GM18520 (cell line): ENCODE results near the gene PIK3C3.
"Not testable (repeated sequence)": the region's sequence is repeated elsewhere in the genome, so short reads cannot be mapped to it uniquely, and the experiment has no call there.

ENCODE experiments used
- ATAC-seq: cut with Tn5 transposase; IDR thresholded peaks from one replicate; pipeline ENCODE4 v1.9.1; 2021; ENCODE audit not compliant: unreplicated experiment

Gene PIK3C3

GRCh38 chr18:42018831-42019230 lies 63.8 kb downstream of the PIK3C3 start:
- no peak for ATAC-seq

- no peak for ATAC-seq
Observed at GRCh38 chr18:42024131-42024530, 69.1 kb downstream of the PIK3C3 start.

DNA sequence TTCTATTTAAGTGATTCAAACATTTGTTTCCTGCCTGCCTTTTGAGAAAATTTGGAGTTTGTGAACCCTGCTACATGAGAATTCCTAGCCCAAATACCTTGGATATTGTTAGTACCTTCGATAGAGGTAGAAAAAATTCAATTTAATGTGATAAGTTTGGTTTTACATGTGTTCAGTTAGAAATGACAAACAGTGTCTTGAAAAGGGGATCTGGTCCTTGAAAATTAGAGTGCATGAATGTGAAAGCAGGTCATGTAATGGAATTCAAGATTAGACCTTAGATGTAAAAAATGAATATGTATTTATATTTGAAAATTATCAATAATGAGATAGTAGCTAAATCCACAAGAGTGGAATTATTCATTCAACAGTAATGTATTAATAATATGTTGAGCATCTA lies 70.5 kb downstream of the PIK3C3 start:
- peak; percentile 14 for ATAC-seq

GRCh38 chr18:42025974-42026625 lies 71.1 kb downstream of the PIK3C3 start:
- peak; percentile 97 for ATAC-seq

- no peak for ATAC-seq
Observed at GRCh38 chr18:42028247-42028832, 73.3 kb downstream of the PIK3C3 start.

- ATAC-seq: no peak
Observed at GRCh38 chr18:42029092-42029491, 74.1 kb downstream of the PIK3C3 start.

DNA sequence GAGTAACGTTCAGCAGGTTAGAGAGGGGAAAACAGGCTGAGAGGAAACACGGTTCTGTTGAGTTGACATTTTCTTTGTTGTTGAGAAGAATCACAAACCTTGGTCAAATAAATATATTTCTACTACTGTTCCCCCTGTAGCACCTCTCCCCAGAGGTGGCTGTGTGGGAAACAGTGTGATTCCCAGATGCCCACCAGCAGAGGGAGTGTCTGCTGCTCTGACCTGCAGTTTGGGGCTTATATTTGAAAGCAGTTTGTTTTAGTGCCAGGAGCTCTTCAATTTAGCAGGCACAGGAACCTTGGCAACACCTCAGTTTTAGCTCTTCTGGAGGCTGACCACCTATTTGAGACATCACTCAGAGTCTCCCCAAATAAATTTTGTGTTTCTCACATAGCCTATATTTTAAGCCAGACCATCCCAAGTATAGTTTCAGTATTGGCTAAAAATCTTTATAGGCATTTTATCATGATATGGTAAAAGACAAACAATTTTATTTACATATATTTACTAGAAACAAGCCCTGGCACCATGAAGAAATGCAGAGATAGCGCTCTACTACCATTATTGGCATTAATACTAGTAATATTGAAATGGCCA lies 75.7 kb downstream of the PIK3C3 start:
- ATAC-seq: no peak

DNA sequence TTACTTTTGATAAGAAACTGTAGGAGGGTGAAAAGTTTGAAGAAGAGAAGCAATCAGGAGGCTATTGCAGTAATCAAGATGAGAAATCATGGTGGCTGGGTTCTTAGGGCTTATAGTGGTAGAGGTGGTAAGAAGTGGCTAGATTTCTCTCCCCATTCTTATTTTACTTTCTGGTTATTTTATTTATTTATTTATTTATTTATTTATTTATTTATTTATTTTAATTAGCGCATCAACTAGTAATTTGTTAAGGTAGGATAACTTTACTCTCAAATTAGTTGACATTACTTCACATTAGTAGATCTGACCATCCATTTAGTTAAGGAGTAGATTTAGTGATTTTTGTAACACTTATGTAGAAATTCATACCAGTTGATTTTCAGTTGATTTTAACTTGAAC lies 77.4 kb downstream of the PIK3C3 start:
- no peak for ATAC-seq

DNA sequence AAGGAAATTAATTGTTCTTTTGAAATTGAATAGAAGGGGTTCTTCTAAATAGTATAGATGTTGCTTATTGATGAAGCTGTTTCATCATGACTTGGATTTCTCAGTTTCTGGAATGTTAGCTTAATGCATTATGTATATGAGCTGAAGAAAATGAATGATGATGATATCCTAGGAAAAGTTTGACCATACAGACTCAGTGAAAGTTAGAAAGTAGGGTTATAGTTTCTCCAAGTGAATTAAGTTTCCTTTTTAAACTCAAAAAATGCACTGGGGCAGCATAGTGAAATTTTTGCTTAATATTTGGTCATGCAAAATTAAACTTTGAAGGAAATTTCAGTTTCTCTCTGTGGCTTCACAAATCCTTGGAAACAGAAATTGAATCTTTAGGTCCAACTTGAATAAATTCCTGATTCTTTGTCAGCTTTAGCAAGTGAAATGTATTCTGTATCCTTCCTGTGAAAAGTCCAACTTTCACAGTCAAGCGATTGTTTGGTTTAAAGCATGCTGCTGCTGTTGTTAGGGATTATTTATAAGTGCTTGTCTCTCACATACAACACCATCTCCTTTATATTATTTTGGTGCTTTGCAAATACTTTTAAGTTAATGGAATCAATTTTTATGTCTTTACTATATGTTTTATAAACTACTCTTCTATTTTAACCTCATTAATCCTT lies 78.2 kb downstream of the PIK3C3 start:
- no peak for ATAC-seq

GRCh38 chr18:42038936-42039335 lies 83.9 kb downstream of the PIK3C3 start:
- ATAC-seq: no peak

DNA sequence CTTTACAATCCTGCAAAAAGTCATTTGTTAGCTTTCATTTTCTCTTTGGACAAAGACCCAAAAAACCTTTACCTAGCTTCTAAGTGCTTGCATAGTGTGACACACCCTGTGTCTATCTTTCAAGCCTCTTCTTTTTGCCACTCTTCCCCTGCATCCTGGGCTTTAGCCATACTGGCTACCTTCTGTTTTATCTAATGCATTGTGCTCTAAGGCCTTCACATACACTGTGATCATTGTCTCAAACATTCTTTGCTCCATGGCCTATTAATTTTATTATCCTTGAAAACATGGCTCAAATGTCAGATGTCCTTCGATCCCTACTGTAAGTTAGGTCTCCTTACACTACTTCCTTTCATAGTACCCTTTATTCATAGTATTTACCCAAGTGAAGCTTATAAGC lies 84.4 kb downstream of the PIK3C3 start:
- ATAC-seq: no peak

DNA sequence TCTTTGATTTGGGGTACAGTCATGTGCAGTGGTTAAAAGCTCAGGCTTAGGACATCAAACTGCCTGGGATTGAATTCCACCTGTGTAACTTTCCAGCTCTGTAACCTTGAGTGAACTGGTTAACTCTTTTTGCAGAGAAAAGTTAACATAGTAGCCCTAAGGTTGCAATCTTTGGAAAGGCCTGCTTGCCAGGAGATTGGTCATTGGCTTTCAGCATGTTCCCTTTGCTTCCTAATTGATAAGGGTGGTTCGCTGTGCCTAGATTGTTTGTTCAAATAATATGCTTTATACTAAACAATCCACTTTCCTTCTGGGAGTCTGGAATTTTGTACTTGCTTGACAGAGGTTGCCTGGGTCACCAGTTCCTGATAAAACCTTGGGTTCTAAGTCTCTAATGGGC lies 86.8 kb downstream of the PIK3C3 start:
- ATAC-seq: no peak

DNA sequence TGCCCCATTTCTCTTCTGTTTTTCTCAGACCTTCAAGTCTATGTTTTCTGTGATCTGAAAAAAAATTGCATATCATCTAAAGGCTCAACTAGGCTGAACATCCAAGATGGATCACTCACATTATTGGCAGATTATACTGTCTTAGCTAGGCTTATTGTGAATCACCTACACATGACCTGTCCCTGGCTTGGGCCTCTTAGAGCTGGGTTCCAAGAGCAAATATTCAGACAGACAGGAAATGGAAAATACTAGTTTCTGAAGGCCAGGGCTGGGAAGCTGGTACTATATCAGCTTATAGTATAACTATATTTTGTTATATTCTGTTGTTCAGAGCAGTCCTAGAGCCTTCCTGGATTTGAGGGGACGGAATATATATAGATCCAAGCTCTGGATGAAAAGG lies 90.3 kb downstream of the PIK3C3 start:
- ATAC-seq: no peak

DNA sequence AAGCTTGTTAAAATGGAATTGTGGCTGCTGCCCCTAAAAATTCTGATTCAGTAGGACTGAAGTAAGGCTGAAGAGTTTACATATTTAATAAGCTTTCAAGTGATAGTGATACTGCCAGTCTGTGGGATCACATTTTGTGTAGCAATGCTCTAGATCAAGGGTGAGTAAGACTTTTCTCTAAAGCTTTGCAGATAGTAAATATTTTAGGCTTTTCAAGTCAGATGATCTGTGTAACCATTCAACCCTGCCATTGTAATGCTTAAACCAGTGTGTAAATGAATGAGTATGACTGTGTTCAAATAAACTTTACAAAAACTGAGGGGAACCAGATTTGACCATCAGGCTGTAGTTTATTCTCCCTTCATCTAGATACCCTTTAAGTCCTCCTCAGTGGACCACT lies 92.7 kb downstream of the PIK3C3 start:
- no peak for ATAC-seq

- ATAC-seq: no peak
Observed at GRCh38 chr18:42048158-42048557, 93.1 kb downstream of the PIK3C3 start.

- not testable (repeated sequence) for ATAC-seq
Observed at GRCh38 chr18:42049536-42049935, 94.5 kb downstream of the PIK3C3 start.

- ATAC-seq: no peak
Observed at GRCh38 chr18:42051411-42051810, 96.4 kb downstream of the PIK3C3 start.

DNA sequence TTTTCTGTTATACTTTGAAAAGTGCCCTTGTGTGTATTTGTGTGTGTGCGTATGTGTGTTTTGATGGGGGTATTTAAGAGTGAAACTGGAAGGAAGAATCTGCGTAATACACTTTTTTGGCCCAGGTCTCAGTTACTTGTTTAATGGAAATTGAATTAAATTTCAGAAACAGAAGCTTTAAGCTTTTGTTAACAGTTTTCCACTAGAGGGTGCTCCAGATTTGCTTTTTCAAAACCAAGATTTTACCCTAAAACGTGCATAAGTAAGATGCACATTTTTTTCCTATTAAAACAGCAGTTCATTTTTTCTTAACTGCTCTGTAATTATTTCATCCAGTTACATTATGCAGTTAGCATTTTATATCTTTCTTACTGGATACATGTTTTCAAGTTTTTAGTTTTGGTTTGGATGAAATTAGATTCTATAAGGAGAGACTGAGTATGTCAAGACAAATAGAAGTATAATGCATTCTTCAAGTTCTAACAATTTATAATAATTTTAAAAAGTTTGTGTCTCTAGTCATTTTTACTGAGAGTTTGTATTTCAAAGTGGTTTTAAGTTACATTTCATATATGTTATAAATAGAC lies 97.2 kb downstream of the PIK3C3 start:
- ATAC-seq: no peak

GRCh38 chr18:42053188-42053781 lies 98.3 kb downstream of the PIK3C3 start:
- ATAC-seq: peak; percentile 83

DNA sequence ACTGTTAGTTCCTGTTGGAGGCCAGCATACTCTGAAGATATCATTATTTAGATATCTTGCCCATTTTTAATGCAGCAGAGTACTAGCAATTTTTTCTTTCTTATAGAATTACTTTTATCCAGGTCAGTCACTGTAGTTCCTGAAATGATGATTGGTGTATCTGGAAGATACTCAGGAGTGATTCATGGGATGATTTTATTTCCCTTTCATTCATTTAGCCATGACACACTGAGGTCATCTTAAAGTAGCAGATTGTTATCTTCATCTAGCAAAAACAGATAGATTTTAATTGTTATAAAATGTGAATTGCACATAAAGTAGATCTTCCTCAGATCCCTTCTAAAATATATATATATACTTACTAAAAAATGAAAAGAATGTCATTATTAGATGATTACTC lies 109.1 kb downstream of the PIK3C3 start:
- ATAC-seq: no peak

- no peak for ATAC-seq
Observed at GRCh38 chr18:42067518-42067917, 112.5 kb downstream of the PIK3C3 start.
